SU-DHL-6 (cell line): ENCODE data around the gene EHMT2.
"Not testable (repeated sequence)": the region's sequence is repeated elsewhere in the genome, so short reads cannot be mapped to it uniquely, and the experiment has no call there.

Source experiments
- H2AFZ ChIP-seq: fragments of 200-600 bp; sonication (generic); 2 replicates; pipeline ENCODE4 v1.6.1; 2014; ENCODE audit warnings: low read depth, mild to moderate bottlenecking, moderate library complexity, mixed read lengths, antibody characterized with exemption, low read length; ENCODE audit not compliant: severe bottlenecking
- H3F3A ChIP-seq: fragments of 200-600 bp; shearing (Covaris generic); 2 replicates; pipeline ENCODE4 v1.6.0; 2016; ENCODE audit warnings: antibody characterized with exemption, mild to moderate bottlenecking; ENCODE audit not compliant: insufficient read depth
- H3K27ac ChIP-seq: fragments of 200-600 bp; sonication (generic); 2 replicates; pipeline ENCODE4 v1.5.1; 2016; ENCODE audit warnings: low read depth, mild to moderate bottlenecking, low read length, moderate library complexity, mixed read lengths
- H3K27me3 ChIP-seq: fragments of 200-600 bp; sonication (generic), shearing (Covaris generic); 2 replicates; pipeline ENCODE4 v1.6.0; 2014; ENCODE audit warnings: mild to moderate bottlenecking, low read length
- H3K36me3 ChIP-seq: fragments of 200-600 bp; sonication (generic); 2 replicates; pipeline ENCODE4 v1.6.1; 2014; ENCODE audit warnings: mild to moderate bottlenecking, low read length, mixed read lengths
- H3K4me2 ChIP-seq: fragments of 300-600, 200-600 bp; shearing (Covaris generic), sonication (generic); 2 replicates; pipeline ENCODE4 v1.6.0; 2014; ENCODE audit warnings: low read length, low read depth, mild to moderate bottlenecking; ENCODE audit not compliant: poor library complexity, severe bottlenecking
- H3K4me3 ChIP-seq: fragments of 200-600 bp; sonication (generic); 2 replicates; pipeline ENCODE4 v1.5.1; 2014; ENCODE audit warnings: antibody characterized with exemption, low read length, mild to moderate bottlenecking, mixed read lengths; ENCODE audit not compliant: insufficient read depth, poor library complexity, severe bottlenecking
- H3K79me2 ChIP-seq: fragments of 200-600 bp; sonication (generic); 2 replicates; pipeline ENCODE4 v1.6.1; 2014; ENCODE audit warnings: mild to moderate bottlenecking, low read length, moderate library complexity; ENCODE audit not compliant: insufficient read depth
- H3K9ac ChIP-seq: fragments of 200-600 bp; sonication (generic); 2 replicates; pipeline ENCODE4 v1.7.0; 2014; ENCODE audit warnings: mild to moderate bottlenecking, low read length
- H3K9me2 ChIP-seq: fragments of 200-600 bp; sonication (generic); replicated peaks from 2 replicates; pipeline ENCODE4 v1.6.1; 2014; ENCODE audit warnings: low read length; ENCODE audit not compliant: insufficient read depth
- H3K9me3 ChIP-seq: fragments of 200-600 bp; sonication (generic); 2 replicates; pipeline ENCODE4 v1.6.1; 2014; ENCODE audit warnings: low read length, mixed read lengths; ENCODE audit not compliant: insufficient read depth
- H4K20me1 ChIP-seq: fragments of 200-600 bp; sonication (generic); 2 replicates; pipeline ENCODE4 v1.6.1; 2014; ENCODE audit warnings: low read depth, mild to moderate bottlenecking, antibody characterized with exemption, low read length, moderate library complexity, mixed read lengths
- CTCF ChIP-seq: fragments of 200-600 bp; sonication (generic); IDR thresholded peaks from one replicate; pipeline ENCODE4 v1.5.1; 2017; ENCODE audit warnings: antibody characterized with exemption, mild to moderate bottlenecking, low read length, moderate library complexity; ENCODE audit not compliant: insufficient read depth, poor library complexity, severe bottlenecking
- EZH2phosphoT487 ChIP-seq: fragments of 200-600 bp; sonication (generic), shearing (Covaris generic); conservative IDR thresholded peaks from 2 replicates; pipeline ENCODE4 v1.6.1; 2018; ENCODE audit warnings: mild to moderate bottlenecking, antibody characterized with exemption, low read length, moderate library complexity, mixed read lengths

Gene EHMT2

DNA sequence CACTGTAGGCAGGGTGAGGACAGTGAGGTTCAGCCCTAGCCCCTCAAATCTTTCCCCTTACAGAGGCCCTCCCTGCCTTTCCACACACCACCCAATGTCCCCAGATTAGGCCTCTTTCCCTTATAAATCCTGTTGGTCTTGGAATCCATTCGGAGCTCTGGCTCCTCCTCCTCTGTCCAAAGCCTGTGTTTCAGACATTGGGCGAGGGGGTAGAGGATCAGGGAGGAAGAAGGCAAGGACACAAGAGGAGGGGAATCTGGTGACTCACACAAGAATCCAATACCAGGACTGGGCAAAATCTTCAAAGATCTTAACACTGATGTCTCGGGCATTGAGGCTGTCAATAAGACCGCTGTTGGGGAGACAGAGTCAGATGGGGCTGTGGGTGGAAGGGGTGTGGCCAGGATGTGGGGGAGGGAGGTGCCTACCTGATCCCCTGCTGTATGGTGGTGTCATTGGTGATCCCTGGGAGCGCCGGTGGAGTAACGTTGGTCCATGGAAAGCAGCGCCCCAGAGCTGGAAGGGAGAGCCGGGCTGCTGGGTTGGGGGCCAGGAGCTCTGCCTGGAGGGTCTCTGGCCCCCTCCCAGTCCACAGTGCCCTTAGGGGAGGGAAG lies 26.3 kb downstream of the EHMT2 start:
- H3F3A ChIP-seq = no peaks in the 10 kb centered on the region
- H4K20me1 ChIP-seq = no peaks in the 10 kb centered on the region
- H3K9me3 ChIP-seq = no peaks in the 10 kb centered on the region
- no peaks in the 10 kb centered on the region for H3K27me3 ChIP-seq
- H3K79me2 ChIP-seq = no peaks in the 10 kb centered on the region
- H3K27ac ChIP-seq = no peak overlapping the region
- H3K4me3 ChIP-seq = no peak overlapping the region
- no peak for TF ChIP-seq CTCF
- no peak for TF ChIP-seq EZH2phosphoT487
- no peak overlapping the region for H2AFZ ChIP-seq
- H3K36me3 ChIP-seq = no peaks in the 10 kb centered on the region
- H3K4me2 ChIP-seq = no peak overlapping the region
- no peak overlapping the region for H3K9ac ChIP-seq
- H3K9me2 ChIP-seq = no peaks in the 10 kb centered on the region

GRCh38 chr6:31870385-31870921 lies 27.0 kb downstream of the EHMT2 start:
- Histone ChIP-seq H3K4me3 (no peak overlapping the region), H4K20me1 (no peaks in the 10 kb centered on the region), H3F3A (no peaks in the 10 kb centered on the region), H3K4me2 (no peak overlapping the region), H3K79me2 (no peaks in the 10 kb centered on the region), H3K27me3 (no peaks in the 10 kb centered on the region), H3K27ac (no peak overlapping the region), H3K9me3 (no peaks in the 10 kb centered on the region), H3K9me2 (no peaks in the 10 kb centered on the region), H3K9ac (no peak overlapping the region), H3K36me3 (no peaks in the 10 kb centered on the region), H2AFZ (no peak overlapping the region)
- peak; percentile 44 for TF ChIP-seq CTCF
- no peak for TF ChIP-seq EZH2phosphoT487

DNA sequence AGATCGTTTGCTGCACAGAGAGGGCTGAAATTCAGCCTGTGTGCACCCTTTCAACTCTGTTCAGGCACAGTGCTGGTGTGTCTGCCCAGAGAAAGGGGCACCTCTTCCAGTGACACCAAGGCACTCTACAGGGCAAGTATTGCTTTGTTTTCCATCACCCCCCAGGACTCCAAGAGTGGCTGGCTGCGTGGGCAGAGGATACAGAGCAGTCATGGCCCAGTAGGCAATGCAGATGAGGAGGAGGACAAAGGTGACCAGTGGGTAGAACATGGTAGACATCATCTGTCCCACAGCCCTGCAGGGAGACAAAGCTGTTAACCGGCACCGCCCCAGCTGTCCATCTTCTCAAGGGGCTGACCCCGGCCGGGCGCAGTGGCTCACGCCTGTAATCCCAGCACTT lies 28.2 kb downstream of the EHMT2 start:
- Histone ChIP-seq H3K9me3 (no peaks in the 10 kb centered on the region), H3K4me3 (no peak overlapping the region), H3K79me2 (no peaks in the 10 kb centered on the region), H3F3A (peaks cover 6% of the 10 kb centered on the region; the same call in 1 of the 2 replicates), H4K20me1 (no peaks in the 10 kb centered on the region), H3K27ac (no peak overlapping the region), H3K4me2 (no peak overlapping the region), H3K9me2 (no peaks in the 10 kb centered on the region), H3K27me3 (no peaks in the 10 kb centered on the region), H3K36me3 (no peaks in the 10 kb centered on the region), H3K9ac (no peak overlapping the region), H2AFZ (no peak overlapping the region)
- TF ChIP-seq CTCF (no peak), EZH2phosphoT487 (no peak)

GRCh38 chr6:31868658-31868971 lies 28.9 kb downstream of the EHMT2 start:
- not testable (repeated sequence) for H3K4me2 ChIP-seq, H3K9me3 ChIP-seq

More at GRCh38 chr6:31868658-31868971, 28.9 kb downstream of the EHMT2 start:
- H3K9ac ChIP-seq, H2AFZ ChIP-seq, H3K27ac ChIP-seq, H3F3A ChIP-seq, H3K36me3 ChIP-seq, H4K20me1 ChIP-seq, H3K27me3 ChIP-seq, H3K4me3 ChIP-seq, H3K79me2 ChIP-seq, H3K9me2 ChIP-seq: not testable (repeated sequence)
